ENCODE results near the gene CD4.
A peak's percentile ranks its signal among the peaks of the same experiment; 100 is the strongest.

CD4 gene

DNA sequence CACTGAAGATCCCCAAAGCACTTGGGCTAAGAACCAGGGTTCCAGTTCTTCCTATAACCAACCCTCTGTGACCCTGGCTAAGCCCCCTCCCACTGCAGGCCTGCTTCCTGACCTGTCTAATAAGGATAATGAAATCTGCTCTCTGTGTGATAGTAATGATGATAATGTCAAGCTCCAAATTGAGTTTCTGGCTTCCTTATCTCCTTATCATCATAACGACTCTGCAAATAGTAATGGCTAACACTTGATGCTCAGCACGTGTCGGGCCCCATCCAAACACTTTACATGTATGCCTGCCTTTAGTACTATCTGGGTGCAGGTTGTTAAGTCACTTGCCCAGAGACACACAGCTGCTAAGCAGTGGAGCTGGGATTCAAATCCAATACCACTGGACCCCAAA is 27.3 kb downstream of the CD4 start:
- no peak for DNase-seq (ENCODE audit: low read depth in 2 of 2)

DNA sequence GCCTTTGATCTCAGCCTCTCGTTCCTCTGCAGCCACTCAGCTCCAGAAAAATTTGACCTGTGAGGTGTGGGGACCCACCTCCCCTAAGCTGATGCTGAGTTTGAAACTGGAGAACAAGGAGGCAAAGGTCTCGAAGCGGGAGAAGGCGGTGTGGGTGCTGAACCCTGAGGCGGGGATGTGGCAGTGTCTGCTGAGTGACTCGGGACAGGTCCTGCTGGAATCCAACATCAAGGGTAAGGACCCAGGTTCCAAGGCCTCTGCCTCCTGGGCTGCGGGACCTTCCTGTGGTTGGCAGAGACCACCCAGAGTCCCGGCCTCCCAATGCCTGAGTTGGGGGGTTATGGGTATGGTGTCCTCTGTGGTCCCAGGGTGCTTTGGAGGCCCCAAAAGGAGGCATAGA is 27.8 kb downstream of the CD4 start:
- DNase-seq (ENCODE audit: low read depth in 2 of 2), result no peak

DNA sequence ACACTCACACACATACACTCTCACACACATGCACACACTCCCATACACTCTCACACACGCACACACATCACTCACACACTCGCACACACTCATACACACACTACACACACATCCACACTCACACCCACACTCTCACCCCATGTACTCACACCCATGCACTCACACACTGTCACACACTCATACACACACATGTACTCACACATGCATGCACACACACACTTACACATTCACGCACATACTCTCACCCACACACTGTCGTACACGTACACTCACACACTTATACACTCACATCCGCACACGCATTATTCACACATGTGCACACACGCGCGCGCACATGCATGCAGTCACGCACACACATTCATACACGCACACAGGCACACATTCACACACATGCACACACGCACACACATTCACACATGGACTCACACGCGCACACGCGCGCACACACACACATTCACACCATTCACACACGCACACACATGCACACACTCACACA is 28.4 kb downstream of the CD4 start:
- no peak for DNase-seq (ENCODE audit: low read depth in 2 of 2)

DNA sequence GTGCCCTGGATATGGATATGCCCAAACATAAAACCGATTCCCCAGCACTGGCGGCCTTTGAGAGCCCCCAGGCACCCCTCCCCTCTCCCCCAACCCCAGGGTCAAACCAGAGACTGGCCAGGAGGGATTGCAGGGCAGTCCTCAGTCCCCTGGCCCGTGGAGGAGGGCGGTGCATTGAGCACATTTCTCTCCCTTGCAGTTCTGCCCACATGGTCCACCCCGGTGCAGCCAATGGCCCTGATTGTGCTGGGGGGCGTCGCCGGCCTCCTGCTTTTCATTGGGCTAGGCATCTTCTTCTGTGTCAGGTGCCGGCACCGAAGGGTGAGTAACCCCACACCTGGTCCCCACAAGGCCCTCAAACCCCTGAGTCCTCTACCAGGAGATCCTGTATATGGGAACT is 28.9 kb downstream of the CD4 start:
- DNase-seq (ENCODE audit: low read depth in 2 of 2), result no peak

DNA sequence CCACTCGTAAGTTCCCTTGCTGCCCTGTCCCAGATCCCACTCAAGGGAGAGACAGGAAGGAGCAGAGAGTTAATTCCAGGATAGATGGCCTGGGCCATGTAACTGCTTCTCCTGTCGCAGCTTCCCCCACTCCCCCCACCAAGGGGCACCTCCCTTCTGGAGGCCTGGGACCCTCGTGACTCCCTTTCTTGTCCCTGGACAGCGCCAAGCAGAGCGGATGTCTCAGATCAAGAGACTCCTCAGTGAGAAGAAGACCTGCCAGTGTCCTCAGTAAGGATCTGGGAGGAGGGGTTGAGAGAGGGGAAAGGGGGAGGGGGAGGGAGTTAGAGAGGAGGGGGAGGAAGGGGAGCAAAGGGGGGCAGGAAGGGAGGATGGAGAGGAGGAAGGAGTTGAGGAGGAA is 29.3 kb downstream of the CD4 start:
- DNase-seq (ENCODE audit: low read depth in 2 of 2), result no peak

DNA sequence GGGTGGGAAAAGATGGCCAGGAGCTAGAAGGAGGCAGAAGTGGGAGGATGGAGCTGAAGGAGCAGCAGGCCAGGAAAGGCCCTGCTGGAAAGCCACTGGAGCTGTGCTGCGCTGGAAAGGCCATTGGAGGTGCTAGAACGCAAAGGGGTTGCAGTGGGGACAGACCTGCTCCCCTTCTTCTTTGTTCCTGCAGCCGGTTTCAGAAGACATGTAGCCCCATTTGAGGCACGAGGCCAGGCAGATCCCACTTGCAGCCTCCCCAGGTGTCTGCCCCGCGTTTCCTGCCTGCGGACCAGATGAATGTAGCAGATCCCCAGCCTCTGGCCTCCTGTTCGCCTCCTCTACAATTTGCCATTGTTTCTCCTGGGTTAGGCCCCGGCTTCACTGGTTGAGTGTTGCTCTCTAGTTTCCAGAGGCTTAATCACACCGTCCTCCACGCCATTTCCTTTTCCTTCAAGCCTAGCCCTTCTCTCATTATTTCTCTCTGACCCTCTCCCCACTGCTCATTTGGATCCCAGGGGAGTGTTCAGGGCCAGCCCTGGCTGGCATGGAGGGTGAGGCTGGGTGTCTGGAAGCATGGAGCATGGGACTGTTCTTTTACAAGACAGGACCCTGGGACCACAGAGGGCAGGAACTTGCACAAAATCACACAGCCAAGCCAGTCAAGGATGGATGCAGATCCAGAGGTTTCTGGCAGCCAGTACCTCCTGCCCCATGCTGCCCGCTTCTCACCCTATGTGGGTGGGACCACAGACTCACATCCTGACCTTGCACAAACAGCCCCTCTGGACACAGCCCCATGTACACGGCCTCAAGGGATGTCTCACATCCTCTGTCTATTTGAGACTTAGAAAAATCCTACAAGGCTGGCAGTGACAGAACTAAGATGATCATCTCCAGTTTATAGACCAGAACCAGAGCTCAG is 30.0 kb downstream of the CD4 start:
- DNase-seq (ENCODE audit: low read depth in 2 of 2), result no peak

DNA sequence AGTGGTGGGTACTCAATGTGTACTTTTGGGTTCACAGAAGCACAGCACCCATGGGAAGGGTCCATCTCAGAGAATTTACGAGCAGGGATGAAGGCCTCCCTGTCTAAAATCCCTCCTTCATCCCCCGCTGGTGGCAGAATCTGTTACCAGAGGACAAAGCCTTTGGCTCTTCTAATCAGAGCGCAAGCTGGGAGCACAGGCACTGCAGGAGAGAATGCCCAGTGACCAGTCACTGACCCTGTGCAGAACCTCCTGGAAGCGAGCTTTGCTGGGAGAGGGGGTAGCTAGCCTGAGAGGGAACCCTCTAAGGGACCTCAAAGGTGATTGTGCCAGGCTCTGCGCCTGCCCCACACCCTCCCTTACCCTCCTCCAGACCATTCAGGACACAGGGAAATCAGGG is 30.8 kb downstream of the CD4 start:
- DNase-seq (ENCODE audit: low read depth in 2 of 2), result no peak

DNA sequence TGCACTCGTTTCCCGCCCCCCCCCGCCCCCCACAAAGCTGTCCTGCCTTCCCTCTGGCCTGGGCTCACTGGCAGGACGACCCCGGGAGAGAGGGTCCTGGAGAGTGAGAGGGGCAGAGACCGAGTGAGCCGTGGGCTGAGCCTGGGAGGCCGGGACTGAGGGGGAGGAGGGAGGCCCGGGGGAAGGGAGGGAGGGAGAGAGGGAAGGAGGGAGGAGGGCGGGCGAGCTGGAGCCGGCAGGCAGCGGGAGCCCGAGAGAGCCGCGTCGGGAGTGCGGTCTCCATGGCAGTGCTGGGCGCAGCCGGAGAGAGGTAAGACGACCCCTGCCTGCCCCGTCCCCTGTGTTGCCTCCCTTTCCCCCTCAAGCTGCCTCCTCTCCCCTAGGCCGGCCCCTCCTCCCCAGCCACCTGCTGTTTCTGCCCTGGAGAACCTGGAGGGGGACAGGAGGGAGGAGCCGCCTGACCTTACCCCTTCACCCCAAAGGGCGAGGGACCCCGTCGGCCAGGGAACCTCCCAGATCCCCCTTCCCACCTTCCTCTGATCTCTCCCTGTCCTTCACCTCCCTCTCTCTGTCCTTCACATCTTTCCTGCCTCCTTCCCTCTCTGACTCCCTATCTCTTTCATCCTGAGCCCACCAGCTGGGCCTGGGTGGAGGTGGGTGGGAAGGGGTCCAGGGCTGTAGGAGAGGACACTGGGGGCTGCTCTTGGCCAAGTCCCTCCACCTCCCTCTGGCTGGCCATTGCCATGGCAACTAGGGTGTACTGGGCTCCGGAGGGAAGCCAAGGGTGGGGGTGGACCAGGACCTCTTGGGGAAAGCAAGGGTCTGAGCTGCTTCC is 32.5 kb downstream of the CD4 start, which contains the start of gene GPR162:
Gene GPR162 (plus strand): TSS at position 231 of the 835 bp plus-strand sequence. CDS start 2,078 bp downstream, outside the sequence.
- no peak for DNase-seq (ENCODE audit: low read depth in 2 of 2)

DNA sequence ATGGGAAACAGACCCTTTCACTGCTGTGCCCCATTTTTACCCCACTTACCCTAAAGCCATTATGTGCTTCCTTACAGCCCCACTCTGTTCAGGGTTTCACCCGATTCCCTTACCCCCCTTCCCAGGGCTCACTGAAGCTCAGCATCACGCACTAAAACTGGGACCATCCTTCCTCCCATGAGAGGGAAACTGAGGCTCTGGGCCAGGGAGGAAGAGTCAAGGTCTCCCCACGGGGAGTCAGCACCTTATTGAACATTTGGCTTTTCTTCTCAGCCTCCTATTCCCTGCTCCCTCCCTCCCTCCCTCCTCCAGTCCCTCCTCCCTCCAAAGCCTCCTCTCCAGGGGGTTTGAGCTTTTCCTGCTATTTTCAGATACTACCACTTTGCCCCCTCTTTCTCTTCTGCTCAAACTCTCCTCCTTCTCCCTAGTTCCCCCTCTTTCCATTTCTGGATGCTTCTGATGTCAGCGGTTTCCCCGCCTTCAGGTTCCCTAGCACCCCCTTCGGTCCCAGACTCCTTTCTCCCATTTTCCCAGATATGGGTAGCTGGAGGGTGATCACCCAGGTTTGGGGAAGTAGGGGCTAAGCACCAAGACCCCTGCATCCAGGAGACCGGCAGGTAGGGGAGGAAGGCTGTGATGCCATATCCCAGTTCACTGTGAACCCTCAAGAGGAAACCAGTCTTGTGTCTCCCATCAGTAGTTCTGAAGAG is 33.3 kb downstream of the CD4 start:
- DNase-seq (ENCODE audit: low read depth in 2 of 2), result no peak

DNA sequence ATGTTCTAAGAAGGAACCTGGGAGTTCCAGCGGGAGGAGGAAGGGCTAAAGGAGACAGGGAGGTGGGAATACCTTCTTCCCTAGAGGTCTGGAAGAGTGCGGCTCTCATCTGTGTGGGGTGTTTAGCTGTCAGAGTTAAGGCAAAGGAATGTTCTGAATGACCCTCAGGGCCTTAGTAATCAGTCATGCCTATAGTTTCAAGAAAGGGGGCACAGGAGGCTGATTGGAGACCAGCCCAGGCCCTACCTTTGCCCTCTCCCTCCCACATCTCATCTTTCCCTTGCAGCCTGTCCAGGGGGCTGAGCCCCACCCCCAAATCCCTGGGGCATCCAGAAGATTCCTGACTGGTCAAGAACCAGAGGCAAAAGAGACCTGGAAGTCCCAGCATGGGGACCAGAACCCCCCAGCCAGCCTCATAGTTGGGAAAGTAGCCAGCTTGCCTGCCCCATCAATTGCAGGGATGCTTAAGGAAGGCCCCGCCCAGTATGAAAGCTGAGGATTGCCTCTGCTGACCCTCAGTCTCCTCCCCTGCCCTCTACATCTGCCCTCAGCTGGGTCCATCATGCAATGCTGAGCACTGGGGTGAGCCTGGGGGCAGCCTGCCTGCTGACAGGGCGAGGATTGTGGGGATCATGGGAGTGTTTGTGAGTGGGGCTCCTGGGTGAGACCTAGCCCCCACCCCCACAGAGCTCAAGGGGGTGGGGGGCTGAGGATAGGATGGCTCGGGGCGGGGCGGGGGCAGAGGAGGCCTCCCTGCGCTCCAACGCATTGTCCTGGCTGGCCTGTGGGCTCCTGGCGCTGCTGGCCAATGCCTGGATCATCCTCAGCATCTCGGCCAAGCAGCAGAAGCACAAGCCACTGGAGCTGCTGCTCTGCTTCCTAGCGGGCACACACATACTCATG is 34.1 kb downstream of the CD4 start:
- DNase-seq (ENCODE audit: low read depth in 2 of 2), result no peak

DNA sequence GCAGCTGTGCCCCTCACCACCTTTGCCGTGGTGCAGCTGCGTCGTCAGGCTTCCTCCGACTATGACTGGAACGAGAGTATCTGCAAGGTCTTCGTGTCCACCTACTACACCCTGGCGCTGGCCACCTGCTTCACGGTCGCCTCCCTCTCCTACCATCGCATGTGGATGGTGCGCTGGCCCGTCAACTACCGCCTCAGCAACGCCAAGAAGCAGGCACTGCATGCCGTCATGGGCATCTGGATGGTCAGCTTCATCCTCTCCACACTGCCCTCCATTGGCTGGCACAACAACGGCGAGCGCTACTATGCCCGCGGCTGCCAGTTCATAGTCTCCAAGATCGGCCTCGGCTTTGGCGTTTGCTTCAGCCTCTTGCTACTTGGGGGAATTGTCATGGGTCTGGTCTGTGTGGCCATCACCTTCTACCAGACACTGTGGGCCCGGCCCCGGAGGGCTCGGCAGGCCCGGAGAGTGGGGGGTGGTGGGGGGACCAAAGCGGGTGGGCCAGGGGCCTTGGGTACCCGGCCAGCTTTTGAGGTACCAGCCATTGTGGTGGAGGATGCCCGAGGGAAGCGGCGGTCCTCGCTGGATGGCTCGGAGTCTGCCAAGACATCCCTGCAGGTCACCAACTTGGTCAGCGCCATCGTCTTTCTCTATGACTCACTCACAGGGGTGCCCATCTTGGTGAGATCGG is 34.9 kb downstream of the CD4 start:
- DNase-seq (ENCODE audit: low read depth in 2 of 2), result no peak

DNA sequence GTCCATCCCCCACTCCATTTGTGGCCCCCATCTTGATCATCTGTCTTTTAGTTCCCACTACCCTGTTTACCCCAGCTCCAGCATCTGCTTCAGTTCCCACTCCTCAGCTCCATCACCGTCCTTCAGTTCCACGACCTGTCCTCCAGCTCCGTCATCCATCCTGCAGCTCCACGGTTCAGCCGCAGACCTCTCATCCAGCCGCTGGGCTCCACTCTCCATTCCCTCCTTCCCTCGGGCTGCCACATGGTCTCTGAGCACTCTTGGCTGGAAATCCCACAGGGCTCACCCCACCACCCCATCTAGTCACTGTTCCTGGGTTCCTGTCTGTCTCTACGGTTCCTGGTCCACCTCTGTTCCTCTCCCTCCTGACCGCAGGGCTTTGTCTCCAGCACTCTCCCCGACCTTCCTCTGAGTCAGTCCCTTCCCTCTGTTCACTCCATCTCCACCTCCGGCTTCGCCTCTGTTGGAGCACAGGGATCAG is 35.6 kb downstream of the CD4 start:
- DNase-seq (ENCODE audit: low read depth in 2 of 2), result no peak

DNA sequence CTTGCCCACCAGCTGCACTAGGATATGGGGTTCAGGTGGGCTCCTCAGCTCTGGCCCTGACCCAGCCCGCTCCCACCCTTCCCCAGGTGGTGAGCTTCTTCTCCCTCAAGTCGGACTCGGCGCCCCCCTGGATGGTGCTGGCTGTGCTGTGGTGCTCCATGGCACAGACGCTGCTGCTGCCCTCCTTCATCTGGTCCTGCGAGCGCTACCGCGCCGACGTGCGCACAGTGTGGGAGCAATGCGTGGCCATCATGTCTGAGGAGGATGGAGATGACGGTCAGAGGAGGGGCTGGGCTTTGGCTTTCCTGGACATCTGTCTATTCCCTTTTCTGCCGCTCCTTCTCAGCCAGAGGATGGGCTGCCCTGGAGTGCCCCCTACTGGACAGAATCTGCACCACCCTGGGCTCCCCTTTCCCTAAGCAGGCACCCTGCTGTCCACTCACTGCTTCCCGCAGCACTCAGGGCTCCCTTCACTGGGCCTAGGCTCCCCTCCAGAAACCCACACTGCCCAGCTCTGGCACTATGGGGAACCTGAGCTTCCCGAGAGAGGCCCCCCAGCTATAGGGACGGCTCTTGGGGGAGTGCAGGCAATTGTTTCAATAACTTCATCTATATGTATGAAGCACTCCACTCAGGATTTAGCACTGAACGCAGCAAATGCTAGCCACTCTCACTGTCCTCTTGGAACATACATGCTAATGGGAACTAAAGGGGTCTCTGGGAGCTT is 36.2 kb downstream of the CD4 start:
- DNase-seq (ENCODE audit: low read depth in 2 of 2), result peak; percentile 73 to 83

DNA sequence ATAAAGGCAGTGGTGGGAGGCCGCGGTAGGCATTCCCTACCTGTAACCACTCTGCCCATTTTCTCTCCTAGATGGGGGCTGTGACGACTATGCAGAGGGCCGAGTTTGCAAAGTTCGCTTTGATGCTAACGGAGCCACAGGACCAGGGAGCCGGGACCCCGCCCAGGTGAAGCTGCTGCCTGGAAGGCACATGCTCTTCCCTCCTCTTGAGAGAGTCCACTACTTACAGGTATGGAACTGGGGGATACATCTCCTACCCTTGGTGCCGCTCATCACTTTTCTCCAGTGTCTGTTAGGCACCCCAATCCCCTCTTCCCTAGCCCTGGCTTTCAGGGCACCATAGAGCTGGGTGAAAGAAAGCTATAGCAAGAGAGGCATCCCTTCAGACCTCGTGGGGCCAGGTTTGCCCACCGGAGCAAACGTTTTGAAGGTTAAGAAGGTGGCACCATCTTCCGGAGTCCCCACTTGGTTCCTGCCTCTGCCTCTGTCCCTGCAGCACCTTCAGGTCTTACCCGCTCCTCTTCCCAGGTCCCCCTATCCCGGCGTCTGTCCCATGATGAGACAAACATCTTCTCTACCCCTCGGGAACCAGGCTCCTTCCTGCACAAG is 36.9 kb downstream of the CD4 start:
- no peak for DNase-seq (ENCODE audit: low read depth in 2 of 2)

DNA sequence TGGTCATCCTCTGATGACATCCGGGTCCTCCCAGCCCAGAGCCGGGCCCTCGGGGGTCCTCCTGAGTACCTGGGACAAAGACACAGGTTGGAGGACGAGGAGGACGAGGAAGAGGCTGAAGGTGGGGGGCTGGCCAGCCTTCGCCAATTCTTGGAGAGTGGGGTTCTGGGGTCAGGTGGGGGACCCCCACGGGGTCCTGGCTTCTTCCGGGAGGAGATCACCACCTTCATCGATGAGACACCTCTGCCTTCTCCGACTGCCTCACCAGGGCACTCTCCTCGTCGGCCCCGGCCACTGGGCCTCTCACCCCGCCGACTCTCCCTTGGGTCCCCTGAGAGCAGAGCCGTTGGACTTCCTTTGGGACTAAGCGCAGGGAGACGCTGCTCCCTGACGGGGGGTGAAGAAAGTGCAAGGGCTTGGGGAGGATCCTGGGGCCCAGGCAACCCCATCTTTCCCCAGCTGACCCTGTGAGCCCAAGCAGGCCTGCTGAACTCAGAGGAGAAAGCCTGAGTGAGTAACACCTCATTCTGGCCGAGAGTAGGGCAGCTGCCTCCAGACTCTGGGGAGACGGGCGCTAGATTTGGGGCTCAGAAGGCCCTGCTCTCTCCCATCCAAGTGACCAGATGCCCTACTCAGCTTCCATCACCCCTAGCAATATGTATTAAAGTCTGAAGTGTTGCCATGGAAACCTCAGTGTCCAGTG is 37.6 kb downstream of the CD4 start:
- no peak for DNase-seq (ENCODE audit: low read depth in 2 of 2)

DNA sequence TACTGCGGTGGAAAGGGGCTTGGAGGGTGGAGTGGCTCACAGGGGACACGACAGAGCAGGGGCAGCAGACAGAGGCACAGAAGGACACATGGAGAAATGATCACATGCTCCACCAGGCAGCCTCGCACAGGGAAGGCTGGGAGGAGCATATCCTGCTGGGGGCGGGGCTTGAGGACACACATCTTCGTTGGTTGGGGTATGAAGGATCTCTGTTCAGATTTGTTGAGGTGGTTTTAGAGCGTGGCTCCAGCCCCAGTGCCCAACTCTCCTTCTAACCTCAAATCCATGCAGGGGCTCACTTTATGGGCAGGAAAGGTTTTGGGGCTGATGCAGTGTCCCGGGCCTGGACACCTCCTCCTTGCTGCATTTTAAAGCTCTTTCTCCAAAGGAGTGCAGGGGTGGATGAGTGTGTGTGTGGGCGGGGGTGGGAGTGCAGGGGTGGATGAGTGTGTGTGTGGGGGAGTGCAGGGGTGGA is 38.1 kb downstream of the CD4 start:
- peak; percentile 27 to 40 for DNase-seq (ENCODE audit: low read depth in 2 of 2)

DNA sequence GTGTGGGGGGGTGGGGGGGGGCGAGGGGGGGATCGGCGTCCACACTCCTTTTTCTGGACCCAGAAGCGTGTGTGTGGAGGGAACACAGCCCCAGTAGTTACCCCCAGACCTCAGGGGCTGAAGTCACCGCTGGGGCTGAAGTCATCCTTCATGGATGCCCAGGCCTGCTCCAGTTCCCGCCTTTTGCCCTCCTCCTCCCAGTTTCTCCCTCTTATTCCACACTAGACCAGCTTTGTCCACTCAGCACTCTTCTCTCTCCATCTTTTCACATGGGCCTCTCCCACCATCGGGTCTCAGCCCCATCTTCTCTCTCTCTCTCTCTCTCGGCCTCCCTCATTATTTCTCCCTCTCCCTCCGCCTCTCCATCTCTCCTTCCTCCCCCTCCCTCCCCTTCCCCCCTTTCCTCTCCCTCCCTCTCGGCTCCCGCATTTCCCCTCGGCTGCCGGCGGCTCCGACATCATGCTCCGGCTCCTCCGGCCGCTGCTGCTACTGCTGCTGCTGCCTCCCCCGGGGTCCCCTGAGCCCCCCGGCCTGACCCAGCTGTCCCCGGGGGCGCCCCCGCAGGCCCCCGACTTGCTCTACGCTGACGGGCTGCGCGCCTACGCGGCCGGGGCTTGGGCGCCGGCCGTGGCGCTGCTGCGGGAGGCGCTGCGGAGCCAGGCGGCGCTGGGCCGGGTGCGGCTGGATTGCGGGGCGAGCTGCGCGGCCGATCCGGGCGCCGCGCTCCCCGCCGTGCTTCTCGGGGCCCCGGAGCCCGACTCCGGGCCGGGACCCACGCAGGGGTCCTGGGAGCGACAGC is 38.9 kb downstream of the CD4 start, which contains the start of gene P3H3:
Gene P3H3 (plus strand): TSS at position 426 of the 799 bp plus-strand sequence. CDS start 34 bp downstream, at position 460.
- no peak for DNase-seq (ENCODE audit: low read depth in 2 of 2)

Data from stimulated activated CD8-positive, alpha-beta memory T cell treated with anti-CD3 and anti-CD28 coated beads, Interleukin-2, amount 100 ng/mL, for 48 hours (primary cell).